GM12878 (cell line): ENCODE data around the gene MRPL36. TPM values are rescaled to one million over a fixed set of nuclear protein-coding genes. Genes with fewer than 3 reads are reported as not detected.

Experiments
- ATAC-seq: fragments of 200-7000 bp; cut with Tn5 transposase; 3 replicates; pipeline ENCODE4 v1.9.1; 2020; ENCODE audit warnings: mild to moderate bottlenecking, moderate library complexity
- BruUV-seq: library from RNA; stranded (reverse); fragments of 400-500 nt; replicated peaks from 2 replicates; lab custom pipeline; 2021; lab: Mats Ljungman, UMichigan
- CTCF ChIA-PET: fragments of 300-600 bp; sonication (Branson Sonifier 250); formaldehyde crosslinking; extraction: SDS; loops from one replicate; lab custom pipeline; 2021; ENCODE audit warnings: inconsistent platforms; lab: Yijun Ruan, JAX
- POLR2A ChIA-PET: fragments of 350-600 bp; formaldehyde crosslinking; extraction: SDS; loops from one replicate; lab custom pipeline; 2021; ENCODE audit warnings: inconsistent platforms; lab: Charles Lee
- RAD21 ChIA-PET: fragments of 300-600 bp; sonication (Branson Sonifier 250); formaldehyde crosslinking; loops from one replicate; lab custom pipeline; 2023; ENCODE audit warnings: antibody characterized with exemption; ENCODE audit not compliant: unreplicated experiment; lab: Charles Lee
- SMC1A ChIA-PET: fragments of 300-600 bp; sonication (Branson Sonifier 250); formaldehyde crosslinking; loops from one replicate; lab custom pipeline; 2023; ENCODE audit not compliant: unreplicated experiment, uncharacterized antibody; lab: Charles Lee
- DNase-seq: peaks from one replicate; pipeline ENCODE4 v3.0.0-alpha.2; 2011; ENCODE audit warnings: low read depth, low spot score
- FAIRE-seq: peaks from 3 replicates; lab custom pipeline; 2011; peaks lifted over from hg19 to GRCh38; lab: Jason Lieb, UNC
- H2AFZ ChIP-seq: 2 replicates; pipeline ENCODE4 v1.6.0; 2011; ENCODE audit warnings: low read depth, low read length, control low read depth; ENCODE audit not compliant: control insufficient read depth
- H3K27ac ChIP-seq: 2 replicates; pipeline ENCODE4 v1.5.1; 2011; ENCODE audit warnings: control low read depth; ENCODE audit not compliant: control insufficient read depth, insufficient read depth
- H3K27me3 ChIP-seq, 2 experiments: replicated peaks in 1 of 2; 2 replicates each; pipeline versions ENCODE4 v1.6.0 to v1.6.1; 2011; ENCODE audit warnings: low read length in 1 of 2; ENCODE audit not compliant: control insufficient read depth in 2 of 2, insufficient read depth in 2 of 2
- H3K36me3 ChIP-seq, 2 experiments: 2 replicates each; pipeline ENCODE4 v1.5.1; 2011; ENCODE audit warnings: low read length in 1 of 2; ENCODE audit not compliant: control insufficient read depth in 2 of 2, insufficient read depth in 2 of 2
- H3K4me1 ChIP-seq: 2 replicates; pipeline ENCODE4 v1.6.1; 2011; ENCODE audit warnings: mild to moderate bottlenecking, low read length, moderate library complexity, mixed read lengths; ENCODE audit not compliant: control insufficient read depth, insufficient read depth
- H3K4me2 ChIP-seq: 2 replicates; pipeline ENCODE4 v1.6.0; 2011; ENCODE audit warnings: control low read depth; ENCODE audit not compliant: control insufficient read depth, insufficient read depth
- H3K4me3 ChIP-seq: fragments of 200-600 bp; sonication (generic); 2 replicates; pipeline ENCODE4 v1.5.1; 2016
- H3K79me2 ChIP-seq: 2 replicates; pipeline ENCODE4 v1.6.0; 2011; ENCODE audit warnings: low read length; ENCODE audit not compliant: control insufficient read depth, insufficient read depth
- H3K9ac ChIP-seq: 2 replicates; pipeline ENCODE4 v1.8.0; 2011; ENCODE audit warnings: low read length, control low read depth, mixed read lengths; ENCODE audit not compliant: control insufficient read depth, insufficient read depth
- H3K9me3 ChIP-seq: replicated peaks from 3 replicates; pipeline ENCODE4 v1.5.1; 2011; ENCODE audit warnings: mild to moderate bottlenecking, low read length; ENCODE audit not compliant: control insufficient read depth, insufficient read depth
- H4K20me1 ChIP-seq: 2 replicates; pipeline ENCODE4 v1.6.0; 2011; ENCODE audit not compliant: control insufficient read depth, insufficient read depth
- BHLHE40 ChIP-seq, 2 experiments: fragments of 450-650 bp in 1 of 2; IDR thresholded peaks; 2 replicates each; pipeline ENCODE4 v1.6.1; 2011 to 2017; ENCODE audit warnings: low read depth in 2 of 2, borderline replicate concordance in 1 of 2, improper control_type of control experiment in 1 of 2, low read length in 1 of 2, mild to moderate bottlenecking in 1 of 2
- CBX5 ChIP-seq: sonication (generic); IDR thresholded peaks from 2 replicates; pipeline ENCODE4 v1.6.1; 2016; ENCODE audit warnings: low read depth, moderate library complexity, mild to moderate bottlenecking, inconsistent platforms
- CEBPZ ChIP-seq: fragments of 150-350 bp; IDR thresholded peaks from 2 replicates; pipeline ENCODE4 v1.6.1; 2016; ENCODE audit warnings: low read depth, low read length
- CHD4 ChIP-seq: fragments of 200-600 bp; sonication (generic); IDR thresholded peaks from 2 replicates; pipeline ENCODE4 v1.6.1; 2016; ENCODE audit warnings: mild to moderate bottlenecking
- HDGF ChIP-seq: fragments of 450-650 bp; IDR thresholded peaks from 2 replicates; pipeline ENCODE4 v1.6.1; 2016; ENCODE audit warnings: antibody characterized with exemption
- IRF5 ChIP-seq: fragments of 450-650 bp; IDR thresholded peaks from 2 replicates; pipeline ENCODE4 v1.6.1; 2017; ENCODE audit warnings: borderline replicate concordance
- LARP7 ChIP-seq: fragments of 450-650 bp; IDR thresholded peaks from 2 replicates; pipeline ENCODE4 v1.6.1; 2017; ENCODE audit warnings: mild to moderate bottlenecking
- MYC ChIP-seq: IDR thresholded peaks from 2 replicates; pipeline ENCODE4 v1.6.1; 2011; ENCODE audit warnings: mild to moderate bottlenecking, low read length, moderate library complexity, inconsistent platforms; ENCODE audit not compliant: insufficient read depth, insufficient replicate concordance, insufficient read length, severe bottlenecking
- PKNOX1 ChIP-seq: fragments of 450-650 bp; IDR thresholded peaks from 2 replicates; pipeline ENCODE4 v1.6.1; 2016; ENCODE audit warnings: mild to moderate bottlenecking
- POLR2AphosphoS2 ChIP-seq: IDR thresholded peaks from 2 replicates; pipeline ENCODE4 v1.6.1; 2011; ENCODE audit warnings: low read depth, mild to moderate bottlenecking, low read length, improper control_type of control experiment, moderate library complexity
- POLR2AphosphoS5 ChIP-seq: IDR thresholded peaks from 2 replicates; pipeline ENCODE4 v1.6.1; 2011; ENCODE audit warnings: mild to moderate bottlenecking, low read length, inconsistent platforms
- TCF7 ChIP-seq: IDR thresholded peaks from 2 replicates; pipeline ENCODE4 v1.6.1; 2014; ENCODE audit warnings: antibody characterized with exemption, borderline replicate concordance
- ZNF687 ChIP-seq: fragments of 450-650 bp; IDR thresholded peaks from 2 replicates; pipeline ENCODE4 v1.6.1; 2017; ENCODE audit warnings: mild to moderate bottlenecking, moderate library complexity
- WGBS: methylation state at CpG from one replicate; pipeline ENCODE4 v1.1.6; 2016; ENCODE audit warnings: low lambda C conversion rate; ENCODE audit not compliant: insufficient replicate concordance, insufficient coverage; ENCODE audit errors: missing lambda C conversion rate; 5-methylcytosine and 5-hydroxymethylcytosine counted together
- in situ Hi-C: fragments of 300-500 bp; cut with MboI; formaldehyde crosslinking; loops from 9 replicates; pipeline ENCODE4 v1.14.3; 2018; ENCODE audit warnings: mixed read lengths
- intact Hi-C: fragments of 100-400 bp; cut with micrococcal nuclease; formaldehyde crosslinking; loops from one replicate; pipeline ENCODE4 v1.14.2; 2022; ENCODE audit not compliant: unreplicated experiment
- polyA plus RNA-seq, 11 experiments: library from polyadenylated mRNA; depleted of rRNA in 4 of 11; unstranded in 6 of 11; stranded (reverse) in 5 of 11; fragments of >200 nt; fragmentation: Nextera tagmentation in 4 of 11; fragmentation: Illumina TruSeq in 1 of 11; extraction: Ambion mirVana in 4 of 11; extraction: Trizol in 1 of 11; gene quantifications; 1 replicate in 1 of 11; 2 replicates in 10 of 11; pipeline versions ENCODE4 v1.2.1 to v1.2.3, GENCODE V29; 2011 to 2016; ENCODE audit warnings: inconsistent platforms in 2 of 11, missing spikeins in 2 of 11, low read depth in 1 of 11
- total RNA-seq, 4 experiments: library from RNA; depleted of rRNA in 3 of 4; stranded (reverse); fragments of >200 nt in 3 of 4; fragmentation: Illumina TruSeq in 1 of 4; extraction: Trizol in 1 of 4; gene quantifications; 2 replicates each; pipeline versions ENCODE4 v1.2.1 to v1.2.3, GENCODE V29; 2013 to 2021

MRPL36 gene
- total and polyA plus RNA-seq, 10 of the 15 experiments (the other 5 are each of a cell fraction or from before 2014, with no cell fraction given): 89.2 to 559 (median 152) TPM

DNA sequence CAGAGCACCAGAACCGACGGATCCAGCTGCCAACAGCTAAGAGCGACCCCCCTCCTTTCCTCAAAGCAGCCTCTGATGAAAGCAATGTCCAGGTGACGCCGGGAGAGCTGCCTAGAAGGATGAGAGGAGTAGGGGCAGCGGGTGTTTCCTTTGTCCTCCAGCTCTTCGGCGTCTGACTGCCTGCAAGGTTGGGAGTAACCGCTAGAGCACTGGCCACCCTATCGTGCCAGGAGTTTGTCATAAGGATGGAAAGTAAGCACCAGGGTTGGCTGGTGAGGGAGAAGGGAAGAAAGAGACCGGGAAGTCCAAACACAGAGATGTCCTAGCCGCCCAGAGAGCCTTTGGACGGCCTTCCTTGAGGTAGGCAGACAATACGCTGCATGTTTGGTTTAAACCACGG, 10.8 kb downstream of the MRPL36 start (continued):
- no peak for TF ChIP-seq ZNF687

GRCh38 chr5:1788200-1788599, 11.4 kb downstream of the MRPL36 start:
- RAD21 ChIA-PET: no interaction called here
- FAIRE-seq: no peak
- TF ChIP-seq PKNOX1 (no peak), IRF5 (no peak), TCF7 (no peak), LARP7 (no peak), CBX5 (no peak), CEBPZ (no peak), CHD4 (no peak), MYC (no peak), POLR2AphosphoS2 (no peak), HDGF (no peak), POLR2AphosphoS5 (no peak), BHLHE40 (IDR thresholded peaks at IDR 0.05; ENCODE audit: borderline replicate concordance in 1 of 2, low read depth in 2 of 2, low read length in 1 of 2) (peak; percentile 44 to 65; a peak in 3 of 4 replicates)

More at GRCh38 chr5:1788200-1788599, 11.4 kb downstream of the MRPL36 start:
- Histone ChIP-seq H3K4me1 (peaks cover 59% of the 10 kb centered on the region), H3K27me3 (no peaks in the 10 kb centered on the region), H3K9ac (no peak overlapping the region), H3K9me3 (no peaks in the 10 kb centered on the region; the same call in 2 of the 3 replicates), H4K20me1 (no peaks in the 10 kb centered on the region), H3K36me3 (no peaks in the 10 kb centered on the region), H3K4me2 (no peak overlapping the region), H2AFZ (no peak overlapping the region), H3K4me3 (no peak overlapping the region), H3K27ac (no peak overlapping the region), H3K79me2 (no peaks in the 10 kb centered on the region)
- no peak for ATAC-seq
- ChIA-PET POLR2A (no interaction called here), SMC1A (interaction anchor here (1.0 kb wide), 1 partner anchor 13 kb away, joined by 5 read pairs; the partner anchor contains the start of gene NDUFS6), CTCF (interaction anchor here (0.7 to 1.3 kb wide), 2 partner anchors 11 to 20 kb away, joined by 3 read pairs; no protein-coding TSS in a partner anchor)
- in situ Hi-C loops (no loop called here), intact Hi-C loops (no loop called here)
- WGBS: 87% methylated on average over 7 of the region's 7 CpGs
- BruUV-seq: no TSS peak
- no peak for DNase-seq
